WTC11 (cell line): Measurements from ENCODE around the gene SNX8. TPM values are rescaled to one million over a fixed set of nuclear protein-coding genes. Genes with fewer than 3 reads are reported as not detected.

Experiments
- ATAC-seq: fragments of 200-7000 bp; cut with Tn5 transposase; 2 replicates; pipeline ENCODE4 v1.10.0; 2021; ENCODE audit warnings: mild to moderate bottlenecking, moderate library complexity
- CTCF ChIA-PET: fragments of 300-600 bp; sonication (Branson Sonifier 250); formaldehyde crosslinking; loops from one replicate; lab custom pipeline; 2021; ENCODE audit warnings: antibody characterized with exemption; lab: Charles Lee
- POLR2A ChIA-PET: fragments of 350-600 bp; sonication (Branson Sonifier 250); formaldehyde crosslinking; loops from one replicate; lab custom pipeline; 2021; ENCODE audit warnings: antibody characterized with exemption; lab: Charles Lee
- DNase-seq: peaks from one replicate; pipeline ENCODE4 v3.0.0; 2021; ENCODE audit warnings: low spot score
- H3K27ac Mint-ChIP-seq: 2 replicates; pipeline ENCODE4 v1.8.0; 2021; ENCODE audit warnings: mixed read lengths
- H3K27me3 Mint-ChIP-seq: 2 replicates; pipeline ENCODE4 v1.8.0; 2021; ENCODE audit warnings: low read depth, mild to moderate bottlenecking, moderate library complexity, mixed read lengths
- H3K36me3 Mint-ChIP-seq: 2 replicates; pipeline ENCODE4 v1.8.0; 2021; ENCODE audit warnings: mixed read lengths
- H3K4me1 Mint-ChIP-seq: 2 replicates; pipeline ENCODE4 v1.8.0; 2022; ENCODE audit warnings: mixed read lengths
- H3K4me3 Mint-ChIP-seq: 2 replicates; pipeline ENCODE4 v1.8.0; 2021; ENCODE audit warnings: mild to moderate bottlenecking, moderate library complexity, mixed read lengths
- H3K9me3 Mint-ChIP-seq: 2 replicates; pipeline ENCODE4 v1.8.0; 2021; ENCODE audit warnings: mixed read lengths
- CREM ChIP-seq: sonication (generic); formaldehyde crosslinking; IDR thresholded peaks from 2 replicates; pipeline ENCODE4 v1.8.1; 2022; ENCODE audit warnings: mild to moderate bottlenecking, missing genetic modification reagents, moderate library complexity
- EMX1 ChIP-seq: fragments of 250-450 bp; sonication (Bioruptor Pico); IDR thresholded peaks from 2 replicates; pipeline ENCODE4 v1.8.0; 2021; ENCODE audit warnings: mild to moderate bottlenecking
- MYBL2 ChIP-seq: sonication (generic); formaldehyde crosslinking; IDR thresholded peaks from 2 replicates; pipeline ENCODE4 v1.8.1; 2023; ENCODE audit warnings: mild to moderate bottlenecking, moderate library complexity, missing genetic modification reagents
- NFATC4 ChIP-seq: fragments of 250-450 bp; sonication (Bioruptor Pico); IDR thresholded peaks from 2 replicates; pipeline ENCODE4 v1.9.0; 2021; ENCODE audit warnings: mild to moderate bottlenecking
- NFE2L1 ChIP-seq: sonication (generic); formaldehyde crosslinking; IDR thresholded peaks from 2 replicates; pipeline ENCODE4 v1.8.1; 2023; ENCODE audit warnings: missing genetic modification reagents
- NFYB ChIP-seq: sonication (generic); formaldehyde crosslinking; conservative IDR thresholded peaks from 2 replicates; pipeline ENCODE4 v1.8.0; 2022; ENCODE audit warnings: low read depth, missing genetic modification reagents
- NR3C1 ChIP-seq: sonication (generic); formaldehyde crosslinking; conservative IDR thresholded peaks from 2 replicates; pipeline ENCODE4 v1.8.1; 2023; ENCODE audit warnings: low read depth, mild to moderate bottlenecking, missing genetic modification reagents
- SMAD4 ChIP-seq: sonication (generic); formaldehyde crosslinking; IDR thresholded peaks from 2 replicates; pipeline ENCODE4 v1.8.0; 2022; ENCODE audit warnings: mild to moderate bottlenecking, missing genetic modification reagents
- TCF7 ChIP-seq: sonication (generic); formaldehyde crosslinking; IDR thresholded peaks from 2 replicates; pipeline ENCODE4 v1.8.0; 2022; ENCODE audit warnings: mild to moderate bottlenecking, low read depth, missing genetic modification reagents, moderate library complexity
- TP53 ChIP-seq: sonication (generic); formaldehyde crosslinking; IDR thresholded peaks from 2 replicates; pipeline ENCODE4 v1.8.1; 2023; ENCODE audit warnings: mild to moderate bottlenecking, missing genetic modification reagents
- ZBTB21 ChIP-seq: sonication (generic); formaldehyde crosslinking; IDR thresholded peaks from 2 replicates; pipeline ENCODE4 v1.8.1; 2023; ENCODE audit warnings: mild to moderate bottlenecking, missing genetic modification reagents, borderline replicate concordance
- ZNF138 ChIP-seq: sonication (generic); formaldehyde crosslinking; conservative IDR thresholded peaks from 2 replicates; pipeline ENCODE4 v1.8.1; 2022; ENCODE audit warnings: mild to moderate bottlenecking, moderate library complexity, missing genetic modification reagents
- ZNF219 ChIP-seq: sonication (generic); formaldehyde crosslinking; IDR thresholded peaks from 2 replicates; pipeline ENCODE4 v1.8.0; 2023; ENCODE audit warnings: missing genetic modification reagents, mild to moderate bottlenecking, borderline replicate concordance
- ZNF317 ChIP-seq: sonication (generic); formaldehyde crosslinking; IDR thresholded peaks from 2 replicates; pipeline ENCODE4 v1.8.1; 2023; ENCODE audit warnings: low read depth, mild to moderate bottlenecking, moderate library complexity, missing genetic modification reagents, borderline replicate concordance
- ZNF416 ChIP-seq: fragments of 250-450 bp; sonication (Bioruptor Pico); IDR thresholded peaks from 2 replicates; pipeline ENCODE4 v1.9.0; 2021; ENCODE audit warnings: mild to moderate bottlenecking, inconsistent platforms
- total RNA-seq: library from RNA; stranded (reverse); gene quantifications from 3 replicates; pipeline ENCODE4 v1.2.3, GENCODE V29; 2021
- TF ChIP-seq, protein P1 (sequence below): fragments of 250-450 bp; sonication (Bioruptor Pico); IDR thresholded peaks from 2 replicates; pipeline ENCODE4 v1.9.0; 2021; ENCODE audit warnings: mild to moderate bottlenecking, borderline replicate concordance
- TF ChIP-seq, protein P2 (sequence below): fragments of 250-450 bp; sonication (Bioruptor Pico); IDR thresholded peaks from 2 replicates; pipeline ENCODE4 v1.9.0; 2021; ENCODE audit warnings: mild to moderate bottlenecking
- TF ChIP-seq, protein P3 (sequence below): fragments of 250-450 bp; sonication (Bioruptor Pico); IDR thresholded peaks from 2 replicates; pipeline ENCODE4 v2.1.2; 2022; ENCODE audit warnings: mild to moderate bottlenecking, moderate library complexity
- TF ChIP-seq, protein P4 (sequence below): sonication (generic); formaldehyde crosslinking; conservative IDR thresholded peaks from 2 replicates; pipeline ENCODE4 v1.8.1; 2023; ENCODE audit warnings: mild to moderate bottlenecking, low read depth, missing genetic modification reagents, moderate library complexity

SNX8 gene
- total RNA-seq, 1 experiment from 2014 or later = 50.8 TPM

DNA sequence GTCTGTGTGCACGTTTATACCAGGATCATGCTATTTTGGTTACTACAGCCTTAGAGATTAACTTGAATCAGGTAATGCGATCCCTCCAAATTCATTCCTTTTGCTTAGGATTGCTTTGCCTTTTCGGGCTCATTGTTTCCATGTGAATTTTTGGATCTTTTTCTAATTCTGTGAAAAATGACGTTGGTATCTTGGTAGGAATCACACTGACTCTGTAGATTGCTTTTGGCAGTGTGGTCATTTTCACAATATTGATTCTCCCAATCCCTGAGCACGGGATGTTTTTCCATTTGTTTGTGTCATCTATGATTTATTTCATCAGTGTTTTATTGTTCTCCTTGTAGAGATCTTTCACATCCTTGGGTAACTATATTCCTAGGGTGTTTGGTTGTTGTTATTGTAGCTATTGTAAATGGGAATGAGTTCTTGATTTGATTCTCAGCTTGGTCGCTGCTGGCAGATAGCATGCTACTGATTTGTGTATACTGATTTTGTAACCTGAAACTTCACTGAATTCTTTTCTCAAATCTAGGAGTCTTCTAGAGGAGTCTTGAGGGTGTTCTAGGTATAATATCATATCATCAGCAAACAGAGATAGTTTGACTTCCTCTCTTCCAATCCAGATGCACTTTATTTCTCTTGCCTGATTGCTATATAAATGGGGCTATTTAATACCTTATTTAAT, 18.2 kb downstream of the SNX8 start (continued):
- TF ChIP-seq, protein P1, sequence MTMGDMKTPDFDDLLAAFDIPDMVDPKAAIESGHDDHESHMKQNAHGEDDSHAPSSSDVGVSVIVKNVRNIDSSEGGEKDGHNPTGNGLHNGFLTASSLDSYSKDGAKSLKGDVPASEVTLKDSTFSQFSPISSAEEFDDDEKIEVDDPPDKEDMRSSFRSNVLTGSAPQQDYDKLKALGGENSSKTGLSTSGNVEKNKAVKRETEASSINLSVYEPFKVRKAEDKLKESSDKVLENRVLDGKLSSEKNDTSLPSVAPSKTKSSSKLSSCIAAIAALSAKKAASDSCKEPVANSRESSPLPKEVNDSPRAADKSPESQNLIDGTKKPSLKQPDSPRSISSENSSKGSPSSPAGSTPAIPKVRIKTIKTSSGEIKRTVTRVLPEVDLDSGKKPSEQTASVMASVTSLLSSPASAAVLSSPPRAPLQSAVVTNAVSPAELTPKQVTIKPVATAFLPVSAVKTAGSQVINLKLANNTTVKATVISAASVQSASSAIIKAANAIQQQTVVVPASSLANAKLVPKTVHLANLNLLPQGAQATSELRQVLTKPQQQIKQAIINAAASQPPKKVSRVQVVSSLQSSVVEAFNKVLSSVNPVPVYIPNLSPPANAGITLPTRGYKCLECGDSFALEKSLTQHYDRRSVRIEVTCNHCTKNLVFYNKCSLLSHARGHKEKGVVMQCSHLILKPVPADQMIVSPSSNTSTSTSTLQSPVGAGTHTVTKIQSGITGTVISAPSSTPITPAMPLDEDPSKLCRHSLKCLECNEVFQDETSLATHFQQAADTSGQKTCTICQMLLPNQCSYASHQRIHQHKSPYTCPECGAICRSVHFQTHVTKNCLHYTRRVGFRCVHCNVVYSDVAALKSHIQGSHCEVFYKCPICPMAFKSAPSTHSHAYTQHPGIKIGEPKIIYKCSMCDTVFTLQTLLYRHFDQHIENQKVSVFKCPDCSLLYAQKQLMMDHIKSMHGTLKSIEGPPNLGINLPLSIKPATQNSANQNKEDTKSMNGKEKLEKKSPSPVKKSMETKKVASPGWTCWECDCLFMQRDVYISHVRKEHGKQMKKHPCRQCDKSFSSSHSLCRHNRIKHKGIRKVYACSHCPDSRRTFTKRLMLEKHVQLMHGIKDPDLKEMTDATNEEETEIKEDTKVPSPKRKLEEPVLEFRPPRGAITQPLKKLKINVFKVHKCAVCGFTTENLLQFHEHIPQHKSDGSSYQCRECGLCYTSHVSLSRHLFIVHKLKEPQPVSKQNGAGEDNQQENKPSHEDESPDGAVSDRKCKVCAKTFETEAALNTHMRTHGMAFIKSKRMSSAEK = no peak

DNA sequence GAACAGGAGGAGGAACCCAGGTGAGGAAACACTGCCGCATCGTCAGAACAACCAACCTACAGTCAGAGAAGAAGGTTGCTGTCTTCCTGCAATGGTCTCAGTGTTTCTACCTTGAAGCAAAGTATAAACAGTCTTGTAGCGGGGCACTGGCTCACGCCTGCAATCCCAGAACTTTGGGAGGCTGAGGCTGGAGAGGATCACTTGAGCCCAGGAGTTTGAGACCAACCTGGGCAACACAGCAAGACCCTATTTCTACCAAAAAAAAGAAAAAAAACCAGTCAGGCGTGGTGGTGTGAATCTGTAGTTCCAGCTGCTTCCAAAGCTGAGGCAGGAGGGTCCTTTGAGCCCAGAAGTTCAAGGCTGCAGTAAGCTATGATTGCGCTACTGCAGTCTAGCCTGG, 23.4 kb downstream of the SNX8 start:
- CTCF ChIA-PET = no interaction called here
- no peak overlapping the region for H3K4me3 Mint-ChIP-seq
- TF ChIP-seq ZNF317 (CRISPR knock-in tag) (no peak), TCF7 (CRISPR knock-in tag) (no peak), ZNF416 (no peak), TP53 (no peak), ZBTB21 (CRISPR knock-in tag) (no peak), NFE2L1 (CRISPR knock-in tag) (no peak), ZNF219 (CRISPR knock-in tag) (no peak), NFYB (no peak), CREM (CRISPR knock-in tag) (no peak), MYBL2 (CRISPR knock-in tag) (no peak), ZNF138 (no peak), SMAD4 (CRISPR knock-in tag) (no peak), NR3C1 (CRISPR knock-in tag) (no peak), NFATC4 (CRISPR knock-in tag) (no peak), EMX1 (no peak)
- TF ChIP-seq, protein P2, sequence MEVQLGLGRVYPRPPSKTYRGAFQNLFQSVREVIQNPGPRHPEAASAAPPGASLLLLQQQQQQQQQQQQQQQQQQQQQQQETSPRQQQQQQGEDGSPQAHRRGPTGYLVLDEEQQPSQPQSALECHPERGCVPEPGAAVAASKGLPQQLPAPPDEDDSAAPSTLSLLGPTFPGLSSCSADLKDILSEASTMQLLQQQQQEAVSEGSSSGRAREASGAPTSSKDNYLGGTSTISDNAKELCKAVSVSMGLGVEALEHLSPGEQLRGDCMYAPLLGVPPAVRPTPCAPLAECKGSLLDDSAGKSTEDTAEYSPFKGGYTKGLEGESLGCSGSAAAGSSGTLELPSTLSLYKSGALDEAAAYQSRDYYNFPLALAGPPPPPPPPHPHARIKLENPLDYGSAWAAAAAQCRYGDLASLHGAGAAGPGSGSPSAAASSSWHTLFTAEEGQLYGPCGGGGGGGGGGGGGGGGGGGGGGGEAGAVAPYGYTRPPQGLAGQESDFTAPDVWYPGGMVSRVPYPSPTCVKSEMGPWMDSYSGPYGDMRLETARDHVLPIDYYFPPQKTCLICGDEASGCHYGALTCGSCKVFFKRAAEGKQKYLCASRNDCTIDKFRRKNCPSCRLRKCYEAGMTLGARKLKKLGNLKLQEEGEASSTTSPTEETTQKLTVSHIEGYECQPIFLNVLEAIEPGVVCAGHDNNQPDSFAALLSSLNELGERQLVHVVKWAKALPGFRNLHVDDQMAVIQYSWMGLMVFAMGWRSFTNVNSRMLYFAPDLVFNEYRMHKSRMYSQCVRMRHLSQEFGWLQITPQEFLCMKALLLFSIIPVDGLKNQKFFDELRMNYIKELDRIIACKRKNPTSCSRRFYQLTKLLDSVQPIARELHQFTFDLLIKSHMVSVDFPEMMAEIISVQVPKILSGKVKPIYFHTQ = no peak
- TF ChIP-seq, protein P3, sequence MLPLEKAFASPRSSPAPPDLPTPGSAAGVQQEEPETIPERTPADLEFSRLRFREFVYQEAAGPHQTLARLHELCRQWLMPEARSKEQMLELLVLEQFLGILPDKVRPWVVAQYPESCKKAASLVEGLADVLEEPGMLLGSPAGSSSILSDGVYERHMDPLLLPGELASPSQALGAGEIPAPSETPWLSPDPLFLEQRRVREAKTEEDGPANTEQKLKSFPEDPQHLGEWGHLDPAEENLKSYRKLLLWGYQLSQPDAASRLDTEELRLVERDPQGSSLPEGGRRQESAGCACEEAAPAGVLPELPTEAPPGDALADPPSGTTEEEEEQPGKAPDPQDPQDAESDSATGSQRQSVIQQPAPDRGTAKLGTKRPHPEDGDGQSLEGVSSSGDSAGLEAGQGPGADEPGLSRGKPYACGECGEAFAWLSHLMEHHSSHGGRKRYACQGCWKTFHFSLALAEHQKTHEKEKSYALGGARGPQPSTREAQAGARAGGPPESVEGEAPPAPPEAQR = no peak
- TF ChIP-seq, protein P4, sequence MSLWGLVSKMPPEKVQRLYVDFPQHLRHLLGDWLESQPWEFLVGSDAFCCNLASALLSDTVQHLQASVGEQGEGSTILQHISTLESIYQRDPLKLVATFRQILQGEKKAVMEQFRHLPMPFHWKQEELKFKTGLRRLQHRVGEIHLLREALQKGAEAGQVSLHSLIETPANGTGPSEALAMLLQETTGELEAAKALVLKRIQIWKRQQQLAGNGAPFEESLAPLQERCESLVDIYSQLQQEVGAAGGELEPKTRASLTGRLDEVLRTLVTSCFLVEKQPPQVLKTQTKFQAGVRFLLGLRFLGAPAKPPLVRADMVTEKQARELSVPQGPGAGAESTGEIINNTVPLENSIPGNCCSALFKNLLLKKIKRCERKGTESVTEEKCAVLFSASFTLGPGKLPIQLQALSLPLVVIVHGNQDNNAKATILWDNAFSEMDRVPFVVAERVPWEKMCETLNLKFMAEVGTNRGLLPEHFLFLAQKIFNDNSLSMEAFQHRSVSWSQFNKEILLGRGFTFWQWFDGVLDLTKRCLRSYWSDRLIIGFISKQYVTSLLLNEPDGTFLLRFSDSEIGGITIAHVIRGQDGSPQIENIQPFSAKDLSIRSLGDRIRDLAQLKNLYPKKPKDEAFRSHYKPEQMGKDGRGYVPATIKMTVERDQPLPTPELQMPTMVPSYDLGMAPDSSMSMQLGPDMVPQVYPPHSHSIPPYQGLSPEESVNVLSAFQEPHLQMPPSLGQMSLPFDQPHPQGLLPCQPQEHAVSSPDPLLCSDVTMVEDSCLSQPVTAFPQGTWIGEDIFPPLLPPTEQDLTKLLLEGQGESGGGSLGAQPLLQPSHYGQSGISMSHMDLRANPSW (CRISPR knock-in tag) = no peak
- TF ChIP-seq, all 79 proteins: peak for 0
- Mint-ChIP-seq H3K4me1 (peaks cover 4% of the 10 kb centered on the region), H3K27ac (peak overlapping the region; percentile 76; the same call in 1 of the 2 replicates), H3K27me3 (no peaks in the 10 kb centered on the region), H3K9me3 (no peaks in the 10 kb centered on the region), H3K36me3 (no peaks in the 10 kb centered on the region)
- ATAC-seq (no peak), DNase-seq (no peak)
- POLR2A ChIA-PET = no interaction called here
